OCI-LY3 (cell line): ENCODE data around the gene FGFBP1.

Source experiments
- EZH2phosphoT487 ChIP-seq: fragments of 200-600 bp; shearing (Covaris generic); IDR thresholded peaks from 2 replicates; pipeline ENCODE4 v1.6.1; 2018; ENCODE audit warnings: antibody characterized with exemption, mixed run types, low read depth
- TF ChIP-seq, protein P1 (sequence below): fragments of 200-600, 300-600 bp; sonication (generic); IDR thresholded peaks from 2 replicates; pipeline ENCODE4 v1.5.1; 2014; ENCODE audit warnings: antibody characterized with exemption, low read length, low read depth

GRCh38 chr4:15912961-15913630, 25.4 kb downstream of the FGFBP1 start:
- TF ChIP-seq, protein P1, sequence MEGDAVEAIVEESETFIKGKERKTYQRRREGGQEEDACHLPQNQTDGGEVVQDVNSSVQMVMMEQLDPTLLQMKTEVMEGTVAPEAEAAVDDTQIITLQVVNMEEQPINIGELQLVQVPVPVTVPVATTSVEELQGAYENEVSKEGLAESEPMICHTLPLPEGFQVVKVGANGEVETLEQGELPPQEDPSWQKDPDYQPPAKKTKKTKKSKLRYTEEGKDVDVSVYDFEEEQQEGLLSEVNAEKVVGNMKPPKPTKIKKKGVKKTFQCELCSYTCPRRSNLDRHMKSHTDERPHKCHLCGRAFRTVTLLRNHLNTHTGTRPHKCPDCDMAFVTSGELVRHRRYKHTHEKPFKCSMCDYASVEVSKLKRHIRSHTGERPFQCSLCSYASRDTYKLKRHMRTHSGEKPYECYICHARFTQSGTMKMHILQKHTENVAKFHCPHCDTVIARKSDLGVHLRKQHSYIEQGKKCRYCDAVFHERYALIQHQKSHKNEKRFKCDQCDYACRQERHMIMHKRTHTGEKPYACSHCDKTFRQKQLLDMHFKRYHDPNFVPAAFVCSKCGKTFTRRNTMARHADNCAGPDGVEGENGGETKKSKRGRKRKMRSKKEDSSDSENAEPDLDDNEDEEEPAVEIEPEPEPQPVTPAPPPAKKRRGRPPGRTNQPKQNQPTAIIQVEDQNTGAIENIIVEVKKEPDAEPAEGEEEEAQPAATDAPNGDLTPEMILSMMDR = no peak
- no peak for TF ChIP-seq EZH2phosphoT487
